Airway epithelial cell (primary cell): Measurements from ENCODE around the gene BORCS5. TPM values are rescaled to one million over a fixed set of nuclear protein-coding genes. Genes with fewer than 3 reads are reported as not detected.

ENCODE experiments used
- total RNA-seq: library from RNA; depleted of rRNA; stranded (reverse); fragments of >200 nt; gene quantifications from 2 replicates; pipeline ENCODE4 v1.2.3, GENCODE V29; 2015

The BORCS5 gene
- total RNA-seq, result 8.7 and 14.3 TPM in 2 replicates

GRCh38 chr12:12356896-12357718, at the start of gene BORCS5:
BORCS5 (plus strand) TSS chr12:12357078; CDS start chr12:12357452, 374 bp downstream.

DNA sequence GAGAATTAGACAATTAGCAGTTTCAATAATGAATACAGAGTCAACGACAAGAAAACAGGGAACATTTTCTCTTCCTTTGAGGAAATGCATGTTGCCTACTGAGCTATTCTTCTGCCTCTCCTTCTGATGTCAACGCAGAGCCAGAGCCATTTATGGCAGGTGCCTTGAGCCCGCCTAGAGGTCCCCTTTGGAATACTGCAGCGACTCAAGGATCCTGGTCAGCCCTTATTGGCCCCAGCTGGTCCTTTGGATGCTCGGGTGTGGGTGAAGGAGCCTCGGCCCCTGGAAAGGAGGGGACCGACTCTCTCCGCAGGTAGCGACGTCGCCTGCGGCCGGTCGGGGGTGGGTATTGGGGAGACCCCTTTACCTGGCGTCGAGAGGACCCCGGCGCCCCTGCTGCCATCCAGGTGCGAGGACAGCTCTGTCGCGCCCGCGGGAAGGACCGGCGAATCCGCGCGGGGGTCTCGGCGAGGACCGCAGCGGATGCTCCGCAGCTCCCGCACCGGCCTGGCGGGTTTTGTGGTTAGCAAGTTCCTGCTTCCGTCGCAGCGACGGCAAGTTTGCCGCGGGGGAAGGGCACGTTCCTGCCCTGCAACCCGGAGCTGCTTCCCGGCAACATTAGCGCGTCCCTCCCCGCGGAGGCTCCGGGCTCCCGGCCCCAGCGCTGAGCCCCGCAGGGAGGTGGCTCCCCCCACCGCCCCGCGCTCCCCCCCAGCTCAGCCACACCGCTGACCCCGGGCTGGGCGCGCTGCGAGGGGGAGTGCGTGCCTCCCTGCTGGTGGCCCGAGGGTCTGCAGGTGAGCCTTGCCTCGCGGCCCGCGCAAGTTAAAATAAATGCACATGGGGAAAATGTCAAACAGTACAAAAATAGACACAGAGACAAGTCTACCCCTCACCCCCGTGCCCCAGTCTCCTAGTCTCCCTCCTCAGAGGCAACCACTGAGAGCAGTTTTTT, 6.9 kb upstream of the BORCS5 start, which contains the start of gene MANSC1:
Gene MANSC1 (minus strand): TSS at position 532 of the 955 bp plus-strand sequence. CDS start 6,928 bp downstream, outside the sequence.

Other genes starting within 250 kb of the BORCS5 start
- 6.2 and 16.4 TPM in 2 replicates for gene LRP6, start 90.0 kb upstream of the BORCS5 start, total RNA-seq
- 5.2 and 10.6 TPM in 2 replicates for gene MANSC1, start 6.8 kb upstream of the BORCS5 start, total RNA-seq
- gene DUSP16, start 205.8 kb downstream of the BORCS5 start, total RNA-seq, result 10.1 and 10.5 TPM in 2 replicates